GM12878 (cell line): ENCODE results near the gene SLC25A17. TPM values are rescaled to one million over a fixed set of nuclear protein-coding genes. Genes with fewer than 3 reads are reported as not detected.

Source experiments
- ATAC-seq: fragments of 200-7000 bp; cut with Tn5 transposase; 3 replicates; pipeline ENCODE4 v1.9.1; 2020; ENCODE audit warnings: mild to moderate bottlenecking, moderate library complexity
- BruUV-seq: library from RNA; stranded (reverse); fragments of 400-500 nt; replicated peaks from 2 replicates; lab custom pipeline; 2021; lab: Mats Ljungman, UMichigan
- CTCF ChIA-PET: fragments of 300-600 bp; sonication (Branson Sonifier 250); formaldehyde crosslinking; extraction: SDS; loops from one replicate; lab custom pipeline; 2021; ENCODE audit warnings: inconsistent platforms; lab: Yijun Ruan, JAX
- POLR2A ChIA-PET: fragments of 350-600 bp; formaldehyde crosslinking; extraction: SDS; loops from one replicate; lab custom pipeline; 2021; ENCODE audit warnings: inconsistent platforms; lab: Charles Lee
- RAD21 ChIA-PET: fragments of 300-600 bp; sonication (Branson Sonifier 250); formaldehyde crosslinking; loops from one replicate; lab custom pipeline; 2023; ENCODE audit warnings: antibody characterized with exemption; ENCODE audit not compliant: unreplicated experiment; lab: Charles Lee
- SMC1A ChIA-PET: fragments of 300-600 bp; sonication (Branson Sonifier 250); formaldehyde crosslinking; loops from one replicate; lab custom pipeline; 2023; ENCODE audit not compliant: unreplicated experiment, uncharacterized antibody; lab: Charles Lee
- DNase-seq: peaks from one replicate; pipeline ENCODE4 v3.0.0-alpha.2; 2011; ENCODE audit warnings: low read depth, low spot score
- FAIRE-seq: peaks from 3 replicates; lab custom pipeline; 2011; peaks lifted over from hg19 to GRCh38; lab: Jason Lieb, UNC
- H2AFZ ChIP-seq: 2 replicates; pipeline ENCODE4 v1.6.0; 2011; ENCODE audit warnings: low read depth, low read length, control low read depth; ENCODE audit not compliant: control insufficient read depth
- H3K27ac ChIP-seq: 2 replicates; pipeline ENCODE4 v1.5.1; 2011; ENCODE audit warnings: control low read depth; ENCODE audit not compliant: control insufficient read depth, insufficient read depth
- H3K27me3 ChIP-seq, 2 experiments: replicated peaks in 1 of 2; 2 replicates each; pipeline versions ENCODE4 v1.6.0 to v1.6.1; 2011; ENCODE audit warnings: low read length in 1 of 2; ENCODE audit not compliant: control insufficient read depth in 2 of 2, insufficient read depth in 2 of 2
- H3K36me3 ChIP-seq, 2 experiments: 2 replicates each; pipeline ENCODE4 v1.5.1; 2011; ENCODE audit warnings: low read length in 1 of 2; ENCODE audit not compliant: control insufficient read depth in 2 of 2, insufficient read depth in 2 of 2
- H3K4me1 ChIP-seq: 2 replicates; pipeline ENCODE4 v1.6.1; 2011; ENCODE audit warnings: mild to moderate bottlenecking, low read length, moderate library complexity, mixed read lengths; ENCODE audit not compliant: control insufficient read depth, insufficient read depth
- H3K4me2 ChIP-seq: 2 replicates; pipeline ENCODE4 v1.6.0; 2011; ENCODE audit warnings: control low read depth; ENCODE audit not compliant: control insufficient read depth, insufficient read depth
- H3K4me3 ChIP-seq: fragments of 200-600 bp; sonication (generic); 2 replicates; pipeline ENCODE4 v1.5.1; 2016
- H3K79me2 ChIP-seq: 2 replicates; pipeline ENCODE4 v1.6.0; 2011; ENCODE audit warnings: low read length; ENCODE audit not compliant: control insufficient read depth, insufficient read depth
- H3K9ac ChIP-seq: 2 replicates; pipeline ENCODE4 v1.8.0; 2011; ENCODE audit warnings: low read length, control low read depth, mixed read lengths; ENCODE audit not compliant: control insufficient read depth, insufficient read depth
- H3K9me3 ChIP-seq: replicated peaks from 3 replicates; pipeline ENCODE4 v1.5.1; 2011; ENCODE audit warnings: mild to moderate bottlenecking, low read length; ENCODE audit not compliant: control insufficient read depth, insufficient read depth
- H4K20me1 ChIP-seq: 2 replicates; pipeline ENCODE4 v1.6.0; 2011; ENCODE audit not compliant: control insufficient read depth, insufficient read depth
- CBFB ChIP-seq: IDR thresholded peaks from 2 replicates; pipeline ENCODE4 v1.6.1; 2016; ENCODE audit warnings: antibody characterized with exemption, low read depth
- EED ChIP-seq: sonication (generic); IDR thresholded peaks from 2 replicates; pipeline ENCODE4 v1.6.1; 2016; ENCODE audit warnings: antibody characterized with exemption, low read depth
- EGR1 ChIP-seq, 2 experiments: IDR thresholded peaks; 1 replicate in 1 of 2; 2 replicates in 1 of 2; pipeline ENCODE4 v1.6.1; 2011 to 2012; ENCODE audit warnings: low read depth in 2 of 2, low read length in 2 of 2, borderline replicate concordance in 1 of 2, mild to moderate bottlenecking in 1 of 2, moderate library complexity in 1 of 2
- FOS ChIP-seq: IDR thresholded peaks from 3 replicates; pipeline ENCODE4 v1.6.1; 2011; ENCODE audit warnings: borderline replicate concordance; ENCODE audit not compliant: insufficient read length; ENCODE audit errors: extremely low read depth
- FOXM1 ChIP-seq: IDR thresholded peaks from 2 replicates; pipeline ENCODE4 v1.6.1; 2012; ENCODE audit warnings: low read depth, mild to moderate bottlenecking, inconsistent platforms, low read length, moderate library complexity
- IKZF1 ChIP-seq: fragments of 450-650 bp; conservative IDR thresholded peaks from 2 replicates; pipeline ENCODE4 v1.6.1; 2017; ENCODE audit warnings: antibody characterized with exemption, mild to moderate bottlenecking
- MEF2A ChIP-seq: IDR thresholded peaks from 2 replicates; pipeline ENCODE4 v1.6.1; 2011; ENCODE audit warnings: low read depth, mild to moderate bottlenecking, low read length, moderate library complexity; ENCODE audit not compliant: insufficient read depth
- NFYA ChIP-seq: IDR thresholded peaks from 2 replicates; pipeline ENCODE4 v1.6.1; 2011; ENCODE audit warnings: low read depth, mild to moderate bottlenecking, low read length, improper control_type of control experiment, borderline replicate concordance
- NFYB ChIP-seq: IDR thresholded peaks from 2 replicates; pipeline ENCODE4 v1.6.1; 2011; ENCODE audit warnings: low read depth, mild to moderate bottlenecking, low read length, improper control_type of control experiment, moderate library complexity; ENCODE audit not compliant: insufficient read depth
- NR2F1 ChIP-seq: fragments of 450-650 bp; conservative IDR thresholded peaks from 2 replicates; pipeline ENCODE4 v1.6.1; 2017; ENCODE audit warnings: mild to moderate bottlenecking
- POLR2AphosphoS5 ChIP-seq: IDR thresholded peaks from 2 replicates; pipeline ENCODE4 v1.6.1; 2011; ENCODE audit warnings: mild to moderate bottlenecking, low read length, inconsistent platforms
- SIN3A ChIP-seq: IDR thresholded peaks from 2 replicates; pipeline ENCODE4 v1.6.1; 2012; ENCODE audit warnings: low read depth, low read length, improper control_type of control experiment
- SMAD1 ChIP-seq: fragments of 450-650 bp; IDR thresholded peaks from 2 replicates; pipeline ENCODE4 v1.6.1; 2018; ENCODE audit warnings: mild to moderate bottlenecking, low read depth; ENCODE audit not compliant: partially characterized antibody
- SMAD5 ChIP-seq: IDR thresholded peaks from 2 replicates; pipeline ENCODE4 v1.6.1; 2016; ENCODE audit warnings: antibody characterized with exemption, low read depth
- ZBED1 ChIP-seq: IDR thresholded peaks from 2 replicates; pipeline ENCODE4 v1.6.1; 2016; ENCODE audit warnings: borderline replicate concordance
- WGBS: methylation state at CpG from one replicate; pipeline ENCODE4 v1.1.6; 2016; ENCODE audit warnings: low lambda C conversion rate; ENCODE audit not compliant: insufficient replicate concordance, insufficient coverage; ENCODE audit errors: missing lambda C conversion rate; 5-methylcytosine and 5-hydroxymethylcytosine counted together
- in situ Hi-C: fragments of 300-500 bp; cut with MboI; formaldehyde crosslinking; loops from 9 replicates; pipeline ENCODE4 v1.14.3; 2018; ENCODE audit warnings: mixed read lengths
- intact Hi-C: fragments of 100-400 bp; cut with micrococcal nuclease; formaldehyde crosslinking; loops from one replicate; pipeline ENCODE4 v1.14.2; 2022; ENCODE audit not compliant: unreplicated experiment
- polyA plus RNA-seq, 11 experiments: library from polyadenylated mRNA; depleted of rRNA in 4 of 11; unstranded in 6 of 11; stranded (reverse) in 5 of 11; fragments of >200 nt; fragmentation: Nextera tagmentation in 4 of 11; fragmentation: Illumina TruSeq in 1 of 11; extraction: Ambion mirVana in 4 of 11; extraction: Trizol in 1 of 11; gene quantifications; 1 replicate in 1 of 11; 2 replicates in 10 of 11; pipeline versions ENCODE4 v1.2.1 to v1.2.3, GENCODE V29; 2011 to 2016; ENCODE audit warnings: inconsistent platforms in 2 of 11, missing spikeins in 2 of 11, low read depth in 1 of 11
- total RNA-seq, 4 experiments: library from RNA; depleted of rRNA in 3 of 4; stranded (reverse); fragments of >200 nt in 3 of 4; fragmentation: Illumina TruSeq in 1 of 4; extraction: Trizol in 1 of 4; gene quantifications; 2 replicates each; pipeline versions ENCODE4 v1.2.1 to v1.2.3, GENCODE V29; 2013 to 2021
- TF ChIP-seq, protein P1 (sequence below): fragments of 450-650 bp; IDR thresholded peaks from 2 replicates; pipeline ENCODE4 v1.6.1; 2017; ENCODE audit warnings: mild to moderate bottlenecking
- TF ChIP-seq, protein P2 (sequence below): fragments of 150-350 bp; IDR thresholded peaks from 2 replicates; pipeline ENCODE4 v1.6.1; 2014; ENCODE audit warnings: mild to moderate bottlenecking, low read depth, low read length
- TF ChIP-seq, protein P3 (sequence below): fragments of 450-650 bp; formaldehyde crosslinking; IDR thresholded peaks from 2 replicates; pipeline ENCODE4 v1.4.0; 2022; ENCODE audit warnings: mild to moderate bottlenecking, moderate library complexity

The SLC25A17 gene
- total and polyA plus RNA-seq, 10 of the 15 experiments (the other 5 are each of a cell fraction or from before 2014, with no cell fraction given) = 37.5 to 113 (median 62.3) TPM

DNA sequence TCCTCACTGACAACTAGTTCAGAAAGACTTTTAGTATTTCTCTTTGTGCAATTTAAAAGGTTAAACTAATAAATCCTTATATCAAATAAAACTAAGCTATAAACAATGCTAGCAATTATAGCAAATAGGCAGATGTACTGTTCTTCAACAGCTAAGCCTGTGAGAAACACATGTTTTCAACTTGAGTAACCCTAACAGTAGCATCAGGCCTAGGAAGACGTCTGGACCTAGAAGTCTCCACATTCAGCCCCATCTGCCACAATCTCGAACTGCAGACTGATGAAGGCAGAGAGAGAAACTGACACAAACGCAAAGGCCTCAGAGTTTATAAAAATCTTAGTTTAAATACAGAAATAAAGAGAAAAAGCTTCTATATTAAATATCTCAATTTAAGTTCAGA, 34.8 kb upstream of the SLC25A17 start:
- H3K9ac ChIP-seq = no peak overlapping the region
- H3K9me3 ChIP-seq = no peaks in the 10 kb centered on the region
- FAIRE-seq = no peak
- no peak for TF ChIP-seq EGR1 (IDR thresholded peaks at IDR 0.05; ENCODE audit: borderline replicate concordance in 1 of 2, low read depth in 2 of 2, low read length in 2 of 2)
- no peak for TF ChIP-seq NFYB
- TF ChIP-seq, protein P1, sequence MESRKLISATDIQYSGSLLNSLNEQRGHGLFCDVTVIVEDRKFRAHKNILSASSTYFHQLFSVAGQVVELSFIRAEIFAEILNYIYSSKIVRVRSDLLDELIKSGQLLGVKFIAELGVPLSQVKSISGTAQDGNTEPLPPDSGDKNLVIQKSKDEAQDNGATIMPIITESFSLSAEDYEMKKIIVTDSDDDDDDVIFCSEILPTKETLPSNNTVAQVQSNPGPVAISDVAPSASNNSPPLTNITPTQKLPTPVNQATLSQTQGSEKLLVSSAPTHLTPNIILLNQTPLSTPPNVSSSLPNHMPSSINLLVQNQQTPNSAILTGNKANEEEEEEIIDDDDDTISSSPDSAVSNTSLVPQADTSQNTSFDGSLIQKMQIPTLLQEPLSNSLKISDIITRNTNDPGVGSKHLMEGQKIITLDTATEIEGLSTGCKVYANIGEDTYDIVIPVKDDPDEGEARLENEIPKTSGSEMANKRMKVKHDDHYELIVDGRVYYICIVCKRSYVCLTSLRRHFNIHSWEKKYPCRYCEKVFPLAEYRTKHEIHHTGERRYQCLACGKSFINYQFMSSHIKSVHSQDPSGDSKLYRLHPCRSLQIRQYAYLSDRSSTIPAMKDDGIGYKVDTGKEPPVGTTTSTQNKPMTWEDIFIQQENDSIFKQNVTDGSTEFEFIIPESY = no peak
- no peak for TF ChIP-seq ZBED1
- TF ChIP-seq, protein P2, sequence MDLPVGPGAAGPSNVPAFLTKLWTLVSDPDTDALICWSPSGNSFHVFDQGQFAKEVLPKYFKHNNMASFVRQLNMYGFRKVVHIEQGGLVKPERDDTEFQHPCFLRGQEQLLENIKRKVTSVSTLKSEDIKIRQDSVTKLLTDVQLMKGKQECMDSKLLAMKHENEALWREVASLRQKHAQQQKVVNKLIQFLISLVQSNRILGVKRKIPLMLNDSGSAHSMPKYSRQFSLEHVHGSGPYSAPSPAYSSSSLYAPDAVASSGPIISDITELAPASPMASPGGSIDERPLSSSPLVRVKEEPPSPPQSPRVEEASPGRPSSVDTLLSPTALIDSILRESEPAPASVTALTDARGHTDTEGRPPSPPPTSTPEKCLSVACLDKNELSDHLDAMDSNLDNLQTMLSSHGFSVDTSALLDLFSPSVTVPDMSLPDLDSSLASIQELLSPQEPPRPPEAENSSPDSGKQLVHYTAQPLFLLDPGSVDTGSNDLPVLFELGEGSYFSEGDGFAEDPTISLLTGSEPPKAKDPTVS = no peak
- TF ChIP-seq IKZF1 = no peak
- no peak for TF ChIP-seq FOXM1
- no peak for TF ChIP-seq FOS
- TF ChIP-seq EED = no peak
- no peak for TF ChIP-seq CBFB
- TF ChIP-seq NFYA = no peak
- TF ChIP-seq MEF2A = no peak
- TF ChIP-seq, protein P3, sequence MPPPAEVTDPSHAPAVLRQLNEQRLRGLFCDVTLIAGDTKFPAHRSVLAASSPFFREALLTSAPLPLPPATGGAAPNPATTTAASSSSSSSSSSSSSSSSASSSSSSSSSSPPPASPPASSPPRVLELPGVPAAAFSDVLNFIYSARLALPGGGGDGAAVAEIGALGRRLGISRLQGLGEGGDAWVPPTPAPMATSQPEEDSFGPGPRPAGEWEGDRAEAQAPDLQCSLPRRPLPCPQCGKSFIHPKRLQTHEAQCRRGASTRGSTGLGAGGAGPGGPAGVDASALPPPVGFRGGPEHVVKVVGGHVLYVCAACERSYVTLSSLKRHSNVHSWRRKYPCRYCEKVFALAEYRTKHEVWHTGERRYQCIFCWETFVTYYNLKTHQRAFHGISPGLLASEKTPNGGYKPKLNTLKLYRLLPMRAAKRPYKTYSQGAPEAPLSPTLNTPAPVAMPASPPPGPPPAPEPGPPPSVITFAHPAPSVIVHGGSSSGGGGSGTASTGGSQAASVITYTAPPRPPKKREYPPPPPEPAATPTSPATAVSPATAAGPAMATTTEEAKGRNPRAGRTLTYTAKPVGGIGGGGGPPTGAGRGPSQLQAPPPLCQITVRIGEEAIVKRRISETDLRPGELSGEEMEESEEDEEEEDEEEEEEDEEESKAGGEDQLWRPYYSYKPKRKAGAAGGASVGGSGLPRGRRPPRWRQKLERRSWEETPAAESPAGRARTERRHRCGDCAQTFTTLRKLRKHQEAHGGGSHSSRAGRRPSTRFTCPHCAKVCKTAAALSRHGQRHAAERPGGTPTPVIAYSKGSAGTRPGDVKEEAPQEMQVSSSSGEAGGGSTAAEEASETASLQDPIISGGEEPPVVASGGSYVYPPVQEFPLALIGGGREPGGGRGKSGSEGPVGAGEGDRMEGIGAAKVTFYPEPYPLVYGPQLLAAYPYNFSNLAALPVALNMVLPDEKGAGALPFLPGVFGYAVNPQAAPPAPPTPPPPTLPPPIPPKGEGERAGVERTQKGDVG (CRISPR knock-in tag) = no peak
- TF ChIP-seq SIN3A = no peak
- TF ChIP-seq SMAD5 = no peak
- no peak for TF ChIP-seq POLR2AphosphoS5
- TF ChIP-seq SMAD1 = no peak
- TF ChIP-seq NR2F1 = no peak
- no peaks in the 10 kb centered on the region for H4K20me1 ChIP-seq
- intact Hi-C loops = no loop called here
- no peak overlapping the region for H3K27ac ChIP-seq
- peaks cover 1 to 11% of the 10 kb centered on the region in 2 experiments; a peak in 2 of 4 replicates for H3K36me3 ChIP-seq
- no peak for DNase-seq
- in situ Hi-C loops = no loop called here
- 30% methylated on average over 3 of the region's 3 CpGs for WGBS
- no peaks in the 10 kb centered on the region for H3K27me3 ChIP-seq
- RAD21 ChIA-PET = interaction anchor here (2.2 to 2.4 kb wide), 2 partner anchors 36 to 45 kb away, joined by 14 to 17 read pairs; partner anchors contain the start of gene SLC25A17
- CTCF ChIA-PET = interaction anchor here (0.6 to 3.9 kb wide), 7 partner anchors 11 to 518 kb away, joined by 3 to 15 read pairs (median 4); no protein-coding TSS in a partner anchor
- H3K4me1 ChIP-seq = peaks cover 4% of the 10 kb centered on the region
- H3K4me2 ChIP-seq = peak overlapping the region; percentile 86
- ATAC-seq = no peak
- POLR2A ChIA-PET = interaction anchor here (1.1 to 6.2 kb wide), 5 partner anchors 13 to 44 kb away, joined by 3 to 41 read pairs (median 3); partner anchors contain the start of gene SLC25A17
- H3K79me2 ChIP-seq = peaks cover 81% of the 10 kb centered on the region
- no TSS peak for BruUV-seq
- peak overlapping the region; percentile 96 for H3K4me3 ChIP-seq
- SMC1A ChIA-PET = interaction anchor here (0.8 to 3.3 kb wide), 12 partner anchors 13 to 418 kb away, joined by 3 to 14 read pairs (median 5); no protein-coding TSS in a partner anchor
- no peak overlapping the region for H2AFZ ChIP-seq
